ENCODE results near the gene RASA4B. TPM values are rescaled to one million over a fixed set of nuclear protein-coding genes. Genes with fewer than 3 reads are reported as not detected.

Gene RASA4B
- total RNA-seq, 2 donors from 2014 or later, result 8.5 to 21.9 TPM

DNA sequence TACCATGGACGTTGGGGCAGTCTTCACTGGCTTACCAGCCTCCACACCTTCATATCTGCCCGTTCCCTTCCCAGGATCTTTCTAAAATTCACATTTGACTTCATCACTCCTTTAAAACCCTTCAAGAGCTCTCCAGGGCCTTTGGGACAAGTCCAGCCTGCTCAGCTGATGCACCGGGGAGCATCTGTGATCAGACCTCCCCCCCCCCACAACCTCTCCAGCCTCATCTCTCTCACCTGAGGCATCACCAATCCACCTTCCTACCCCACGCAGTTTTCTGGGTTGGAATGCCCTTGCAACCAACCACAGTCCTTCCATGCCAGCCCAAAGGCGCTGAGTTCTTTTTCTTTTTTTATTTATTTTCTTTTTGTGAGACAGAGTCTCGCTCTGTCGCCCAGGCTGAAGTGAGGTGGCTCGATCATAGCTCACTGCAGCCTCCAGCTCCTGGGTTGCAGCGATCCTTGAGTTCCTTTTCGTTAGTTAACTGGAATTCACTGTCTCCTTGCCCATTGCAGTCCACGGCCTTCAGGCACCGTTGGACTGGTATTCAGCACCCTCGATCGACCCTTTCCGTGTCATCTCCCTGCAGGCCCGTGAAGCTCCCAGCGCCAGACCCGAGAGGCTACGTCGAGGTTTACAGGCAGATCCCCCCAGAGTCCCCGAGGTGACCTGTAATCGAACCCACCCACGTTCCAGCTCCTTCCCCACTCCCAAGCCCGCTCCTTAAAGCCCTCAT is 53.6 kb downstream of the RASA4B start:
- Histone ChIP-seq H3K4me3 (peak overlapping the region; percentile 99), H3K27ac (peak overlapping the region; percentile 64 to 69), H3K9me3 (no peaks in the 10 kb centered on the region), H3K4me1 (ENCODE audit: control insufficient read depth in 1 of 2, low read depth in 2 of 2) (peaks cover 13 to 31% of the 10 kb centered on the region in 2 donors), H3K36me3 (peaks cover 4% of the 10 kb centered on the region), H3K27me3 (replicated peaks; ENCODE audit: insufficient read depth) (no peaks in the 10 kb centered on the region)
- TF ChIP-seq, protein P1, sequence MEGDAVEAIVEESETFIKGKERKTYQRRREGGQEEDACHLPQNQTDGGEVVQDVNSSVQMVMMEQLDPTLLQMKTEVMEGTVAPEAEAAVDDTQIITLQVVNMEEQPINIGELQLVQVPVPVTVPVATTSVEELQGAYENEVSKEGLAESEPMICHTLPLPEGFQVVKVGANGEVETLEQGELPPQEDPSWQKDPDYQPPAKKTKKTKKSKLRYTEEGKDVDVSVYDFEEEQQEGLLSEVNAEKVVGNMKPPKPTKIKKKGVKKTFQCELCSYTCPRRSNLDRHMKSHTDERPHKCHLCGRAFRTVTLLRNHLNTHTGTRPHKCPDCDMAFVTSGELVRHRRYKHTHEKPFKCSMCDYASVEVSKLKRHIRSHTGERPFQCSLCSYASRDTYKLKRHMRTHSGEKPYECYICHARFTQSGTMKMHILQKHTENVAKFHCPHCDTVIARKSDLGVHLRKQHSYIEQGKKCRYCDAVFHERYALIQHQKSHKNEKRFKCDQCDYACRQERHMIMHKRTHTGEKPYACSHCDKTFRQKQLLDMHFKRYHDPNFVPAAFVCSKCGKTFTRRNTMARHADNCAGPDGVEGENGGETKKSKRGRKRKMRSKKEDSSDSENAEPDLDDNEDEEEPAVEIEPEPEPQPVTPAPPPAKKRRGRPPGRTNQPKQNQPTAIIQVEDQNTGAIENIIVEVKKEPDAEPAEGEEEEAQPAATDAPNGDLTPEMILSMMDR (IDR thresholded peaks at IDR 0.05), result no peak
- no peak for ATAC-seq (ENCODE audit: insufficient number of reproducible peaks, low FRiP score, low read depth)
- DNase-seq (ENCODE audit: low spot score), result no peak

DNA sequence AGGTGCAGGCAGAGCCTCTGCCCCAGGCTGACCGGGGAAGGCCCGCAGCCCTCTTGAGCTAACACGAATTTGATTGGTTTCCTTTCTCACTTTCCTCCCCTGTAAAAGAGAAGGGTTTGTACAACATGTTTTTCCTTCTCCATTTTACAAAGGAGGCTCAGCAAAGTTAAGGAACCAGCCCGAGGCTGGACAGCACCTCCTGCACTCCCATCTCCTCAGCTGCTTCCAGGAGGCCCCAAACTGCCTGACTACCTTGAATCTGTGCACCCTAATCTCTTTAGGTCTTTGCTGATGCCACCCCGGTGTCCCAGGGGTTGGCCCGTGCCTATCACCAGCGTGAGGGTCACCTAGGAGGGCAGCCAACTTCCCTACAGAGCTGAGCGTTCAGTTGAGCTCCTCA is 57.1 kb downstream of the RASA4B start:
- H3K4me1 ChIP-seq (ENCODE audit: control insufficient read depth in 1 of 2, low read depth in 2 of 2), result peaks cover 7 to 21% of the 10 kb centered on the region in 2 donors
- no peak overlapping the region for H3K4me3 ChIP-seq
- ATAC-seq (ENCODE audit: insufficient number of reproducible peaks, low FRiP score, low read depth), result no peak
- H3K27me3 ChIP-seq (replicated peaks; ENCODE audit: insufficient read depth), result no peaks in the 10 kb centered on the region
- H3K27ac ChIP-seq, result no peak overlapping the region
- peaks cover 20% of the 10 kb centered on the region for H3K36me3 ChIP-seq
- DNase-seq (ENCODE audit: low spot score), result no peak
- TF ChIP-seq, protein P1 (IDR thresholded peaks at IDR 0.05), result no peak
- H3K9me3 ChIP-seq, result no peaks in the 10 kb centered on the region

DNA sequence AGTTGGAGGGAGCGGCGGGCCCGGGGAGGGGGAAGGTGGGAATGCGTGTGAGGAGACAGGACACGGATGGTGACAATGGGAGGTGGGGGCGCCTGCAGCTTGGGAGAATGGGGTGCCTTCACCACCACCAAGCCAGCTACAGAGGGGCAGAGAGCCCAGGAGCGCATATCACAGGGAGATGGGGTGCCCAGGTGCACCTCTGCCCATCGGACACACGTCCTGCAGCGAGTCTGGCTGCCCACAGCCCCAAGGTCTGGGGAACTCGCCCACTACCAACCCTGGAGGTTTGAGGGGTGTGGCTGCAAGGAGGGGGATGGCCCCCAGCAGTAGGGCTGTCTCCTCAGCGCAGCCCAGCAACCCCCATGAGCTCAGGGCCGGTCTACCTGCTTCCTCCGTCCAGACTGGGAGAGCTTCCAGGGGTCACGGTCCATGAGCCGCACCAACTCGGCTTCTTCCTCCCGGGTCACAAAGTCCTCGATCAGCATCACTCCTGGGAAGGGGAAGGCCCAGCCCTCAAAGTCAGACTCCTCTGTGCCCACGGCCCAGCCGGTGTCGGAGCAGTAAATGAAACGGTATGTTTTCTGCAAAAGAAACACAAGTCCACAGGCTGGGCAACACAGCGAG is 58.2 kb downstream of the RASA4B start:
- H3K27ac ChIP-seq, result no peak overlapping the region
- H3K9me3 ChIP-seq, result no peaks in the 10 kb centered on the region
- no peak for ATAC-seq (ENCODE audit: insufficient number of reproducible peaks, low FRiP score, low read depth)
- no peak for DNase-seq (ENCODE audit: low spot score)
- H3K36me3 ChIP-seq, result peaks cover 20% of the 10 kb centered on the region
- H3K4me1 ChIP-seq (ENCODE audit: control insufficient read depth in 1 of 2, low read depth in 2 of 2), result peaks cover 6 to 20% of the 10 kb centered on the region in 2 donors
- H3K27me3 ChIP-seq (replicated peaks; ENCODE audit: insufficient read depth), result no peaks in the 10 kb centered on the region
- no peak overlapping the region for H3K4me3 ChIP-seq
- TF ChIP-seq, protein P1 (IDR thresholded peaks at IDR 0.05), result no peak

DNA sequence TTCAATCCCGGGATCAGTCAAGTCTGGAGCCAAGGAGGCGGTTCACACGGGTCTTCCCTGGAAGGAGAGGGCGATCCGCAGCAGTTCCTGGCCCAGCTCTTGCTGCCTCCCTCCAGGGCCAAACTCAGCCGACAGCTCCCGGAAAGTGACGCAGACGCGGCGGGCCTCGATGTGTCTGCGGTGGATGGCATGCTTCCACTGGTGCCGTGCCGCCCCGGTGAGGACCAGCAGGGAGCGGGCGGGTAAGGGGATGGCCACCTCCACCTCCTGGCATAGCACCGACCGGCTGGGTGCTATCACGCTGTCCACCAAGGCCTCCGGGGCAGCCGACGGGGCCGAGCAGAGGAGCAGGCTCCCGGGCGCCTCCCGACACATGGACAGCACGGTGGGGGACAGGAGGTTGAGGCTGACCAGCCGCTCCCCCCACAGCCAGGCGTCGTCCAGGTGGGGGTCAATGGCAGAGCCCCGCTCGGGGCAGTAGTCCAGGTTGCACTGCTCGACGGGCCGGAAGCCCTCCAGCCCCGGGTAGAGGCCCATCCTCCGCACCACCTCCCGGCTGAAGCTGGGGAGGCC is 60.1 kb downstream of the RASA4B start:
- H3K36me3 ChIP-seq, result peaks cover 20% of the 10 kb centered on the region
- H3K27ac ChIP-seq, result no peak overlapping the region
- H3K4me1 ChIP-seq (ENCODE audit: control insufficient read depth in 1 of 2, low read depth in 2 of 2), result peaks cover 0 to 6% of the 10 kb centered on the region in 2 donors
- DNase-seq (ENCODE audit: low spot score), result no peak
- ATAC-seq (ENCODE audit: insufficient number of reproducible peaks, low FRiP score, low read depth), result no peak
- H3K4me3 ChIP-seq, result no peak overlapping the region
- H3K27me3 ChIP-seq (replicated peaks; ENCODE audit: insufficient read depth), result no peaks in the 10 kb centered on the region
- H3K9me3 ChIP-seq, result no peaks in the 10 kb centered on the region
- TF ChIP-seq, protein P1 (IDR thresholded peaks at IDR 0.05), result no peak

DNA sequence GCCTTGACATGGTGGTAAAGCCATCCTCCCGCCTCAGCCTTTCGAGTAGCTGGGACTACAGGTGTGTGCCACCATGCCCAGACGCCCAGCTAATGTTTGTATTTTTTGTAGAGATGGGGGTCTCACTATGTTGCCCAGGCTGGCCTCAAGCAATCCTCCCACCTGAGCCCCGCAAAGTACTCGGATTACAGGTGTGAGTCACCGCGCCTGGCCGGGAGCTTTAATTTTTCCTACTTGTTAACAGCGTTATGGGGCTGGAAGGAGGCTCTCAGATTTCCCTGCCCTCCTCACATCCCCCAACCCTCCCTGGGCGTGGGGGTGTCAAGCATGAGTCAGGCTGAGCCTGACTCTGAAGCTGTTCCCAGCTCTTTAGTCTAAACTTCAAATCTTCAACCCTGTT is 61.2 kb downstream of the RASA4B start:
- TF ChIP-seq, protein P1 (IDR thresholded peaks at IDR 0.05), result no peak
- Histone ChIP-seq H3K9me3 (no peaks in the 10 kb centered on the region), H3K4me1 (ENCODE audit: control insufficient read depth in 1 of 2, low read depth in 2 of 2) (peaks cover 0 to 5% of the 10 kb centered on the region in 2 donors), H3K36me3 (peaks cover 18% of the 10 kb centered on the region), H3K27ac (no peak overlapping the region), H3K4me3 (no peak overlapping the region), H3K27me3 (replicated peaks; ENCODE audit: insufficient read depth) (no peaks in the 10 kb centered on the region)
- DNase-seq (ENCODE audit: low spot score), result no peak
- ATAC-seq (ENCODE audit: insufficient number of reproducible peaks, low FRiP score, low read depth), result no peak
